ENCODE data around the gene TFB1M. TPM values are rescaled to one million over a fixed set of nuclear protein-coding genes. Genes with fewer than 3 reads are reported as not detected.

The TFB1M gene
- total and polyA plus RNA-seq, 7 experiments from 2014 or later = 15.8 to 45.4 (median 27.1) TPM

- peaks cover 0 to 7% (median 0%) of the 10 kb centered on the region in 3 experiments for H3K9me3 ChIP-seq (ENCODE audit: control insufficient read depth in 2 of 3, low read length in 3 of 3)
- Mint-ChIP-seq H3K4me1 (no peaks in the 10 kb centered on the region), H3K27me3 (peaks cover 0 to 10% (median 0%) of the 10 kb centered on the region in 5 donors), H3K36me3 (peaks cover 11 to 25% (median 18%) of the 10 kb centered on the region in 5 donors), H3K4me3 (no peak overlapping the region), H3K9me3 (peaks cover 5 to 57% (median 28%) of the 10 kb centered on the region in 11 donors), H3K27ac (no peak overlapping the region)
- H3K27me3 ChIP-seq (ENCODE audit: control insufficient read depth in 2 of 2, insufficient read depth in 2 of 2, low read length in 2 of 2) = no peaks in the 10 kb centered on the region
- no peaks in the 10 kb centered on the region for H3K36me3 ChIP-seq (ENCODE audit: control insufficient read depth in 2 of 3, insufficient read depth in 3 of 3, low read length in 3 of 3)
- H3K4me3 ChIP-seq (ENCODE audit: low read length) = no peak overlapping the region
- H3K27ac ChIP-seq (ENCODE audit: low read depth, low read length) = no peak overlapping the region
- no peak for DNase-seq
- POLR2A ChIA-PET = no interaction called here
- no peak for ATAC-seq
- no peaks in the 10 kb centered on the region for H3K4me1 ChIP-seq (ENCODE audit: control insufficient read depth in 2 of 2, insufficient read depth in 2 of 2, low read length in 2 of 2)
- CTCF ChIA-PET = no interaction called here
- intact Hi-C loops (cut with micrococcal nuclease) = no loop called here
Measured at GRCh38 chr6:155351273-155352129, 37.2 kb upstream of the TFB1M start.

DNA sequence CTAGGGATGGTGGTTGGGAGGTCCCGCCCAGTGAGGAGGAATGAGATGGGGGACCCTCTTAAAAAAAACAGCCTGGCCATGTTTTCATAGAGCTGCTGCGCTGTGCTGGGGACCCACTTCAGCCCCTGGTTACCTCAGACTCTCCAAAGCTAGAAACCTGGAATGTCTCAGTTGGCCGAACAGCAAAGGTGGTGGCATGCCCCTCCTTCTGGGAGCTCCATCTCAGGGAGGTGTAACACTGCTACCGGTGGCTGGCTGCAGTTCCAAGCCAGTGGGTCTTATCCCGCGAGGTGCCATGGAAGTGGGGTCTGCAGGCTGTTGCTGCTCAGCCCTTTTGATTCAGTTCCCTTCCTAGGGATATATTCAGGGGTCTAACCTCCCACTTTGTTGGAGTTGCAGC lies 35.7 kb upstream of the TFB1M start:
- intact Hi-C loops (cut with micrococcal nuclease) = no loop called here
- Mint-ChIP-seq H3K4me3 (no peak overlapping the region), H3K36me3 (peaks cover 12 to 25% (median 20%) of the 10 kb centered on the region in 5 donors), H3K27me3 (peaks cover 0 to 10% (median 0%) of the 10 kb centered on the region in 5 donors), H3K9me3 (peaks cover 8 to 63% (median 27%) of the 10 kb centered on the region in 11 donors), H3K4me1 (no peaks in the 10 kb centered on the region), H3K27ac (no peak overlapping the region)
- Histone ChIP-seq H3K4me1 (ENCODE audit: control insufficient read depth in 2 of 2, insufficient read depth in 2 of 2, low read length in 2 of 2) (no peaks in the 10 kb centered on the region), H3K4me3 (ENCODE audit: low read length) (no peak overlapping the region), H3K27me3 (ENCODE audit: control insufficient read depth in 2 of 2, insufficient read depth in 2 of 2, low read length in 2 of 2) (no peaks in the 10 kb centered on the region), H3K27ac (ENCODE audit: low read depth, low read length) (no peak overlapping the region), H3K9me3 (ENCODE audit: control insufficient read depth in 2 of 3, low read length in 3 of 3) (peaks cover 0 to 7% (median 0%) of the 10 kb centered on the region in 3 experiments), H3K36me3 (ENCODE audit: control insufficient read depth in 2 of 3, insufficient read depth in 3 of 3, low read length in 3 of 3) (no peaks in the 10 kb centered on the region)
- POLR2A ChIA-PET = no interaction called here
- DNase-seq (no peak), ATAC-seq (no peak)
- CTCF ChIA-PET = interaction anchor here (0.7 kb wide), 1 partner anchor 10 kb away, joined by 4 read pairs; no protein-coding TSS in a partner anchor

- no peak overlapping the region for H3K27ac Mint-ChIP-seq
- ChIA-PET POLR2A (no interaction called here), CTCF (interaction anchor here (0.7 to 0.8 kb wide), 2 partner anchors 10 to 1917 kb away, joined by 3 to 4 read pairs; no protein-coding TSS in a partner anchor)
- intact Hi-C loops (cut with micrococcal nuclease) = no loop called here
- ATAC-seq (no peak), DNase-seq (no peak)
- no peaks in the 10 kb centered on the region for H3K27me3 ChIP-seq (ENCODE audit: control insufficient read depth in 2 of 2, insufficient read depth in 2 of 2, low read length in 2 of 2)
- H3K4me3 Mint-ChIP-seq = no peak overlapping the region
- H3K36me3 ChIP-seq (ENCODE audit: control insufficient read depth in 2 of 3, insufficient read depth in 3 of 3, low read length in 3 of 3) = no peaks in the 10 kb centered on the region
- no peaks in the 10 kb centered on the region for H3K4me1 Mint-ChIP-seq
- peaks cover 0 to 7% (median 0%) of the 10 kb centered on the region in 3 experiments for H3K9me3 ChIP-seq (ENCODE audit: control insufficient read depth in 2 of 3, low read length in 3 of 3)
- H3K4me1 ChIP-seq (ENCODE audit: control insufficient read depth in 2 of 2, insufficient read depth in 2 of 2, low read length in 2 of 2) = no peaks in the 10 kb centered on the region
- no peak overlapping the region for H3K4me3 ChIP-seq (ENCODE audit: low read length)
- peaks cover 10 to 55% (median 22%) of the 10 kb centered on the region in 11 donors for H3K9me3 Mint-ChIP-seq
- peaks cover 0 to 10% (median 0%) of the 10 kb centered on the region in 5 donors for H3K27me3 Mint-ChIP-seq
- peaks cover 7 to 21% (median 18%) of the 10 kb centered on the region in 5 donors for H3K36me3 Mint-ChIP-seq
- no peak overlapping the region for H3K27ac ChIP-seq (ENCODE audit: low read depth, low read length)
Measured at GRCh38 chr6:155349129-155349528, 34.8 kb upstream of the TFB1M start.

DNA sequence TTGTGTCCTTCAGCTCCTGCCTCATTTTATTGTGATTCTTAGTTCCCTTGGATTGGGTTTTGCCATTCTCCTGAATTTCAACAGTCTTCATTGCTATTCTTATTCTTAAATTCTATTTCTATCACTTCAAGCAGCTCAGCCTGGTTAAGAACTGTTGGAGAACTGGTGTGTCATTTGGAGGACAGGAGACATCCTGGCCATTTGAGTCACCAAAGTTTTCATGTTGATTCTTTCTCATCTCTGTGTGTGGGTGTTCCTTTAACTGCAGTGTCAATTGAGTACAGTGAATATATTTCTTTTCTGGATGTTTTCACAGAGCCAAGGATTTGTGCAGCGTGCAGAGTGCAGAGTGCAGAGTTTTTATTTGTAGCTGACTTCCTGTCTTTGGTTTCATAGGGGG lies 33.5 kb upstream of the TFB1M start:
- no peaks in the 10 kb centered on the region for H3K4me1 Mint-ChIP-seq
- H3K27me3 Mint-ChIP-seq = peaks cover 0 to 10% (median 0%) of the 10 kb centered on the region in 5 donors
- no peak for DNase-seq
- no peak overlapping the region for H3K27ac Mint-ChIP-seq
- Histone ChIP-seq H3K36me3 (ENCODE audit: control insufficient read depth in 2 of 3, insufficient read depth in 3 of 3, low read length in 3 of 3) (no peaks in the 10 kb centered on the region), H3K4me3 (ENCODE audit: low read length) (no peak overlapping the region), H3K9me3 (ENCODE audit: control insufficient read depth in 2 of 3, low read length in 3 of 3) (peaks cover 0 to under 1% (median 0%) of the 10 kb centered on the region in 3 experiments), H3K4me1 (ENCODE audit: control insufficient read depth in 2 of 2, insufficient read depth in 2 of 2, low read length in 2 of 2) (no peaks in the 10 kb centered on the region), H3K27me3 (ENCODE audit: control insufficient read depth in 2 of 2, insufficient read depth in 2 of 2, low read length in 2 of 2) (no peaks in the 10 kb centered on the region), H3K27ac (ENCODE audit: low read depth, low read length) (no peak overlapping the region)
- ChIA-PET POLR2A (no interaction called here), CTCF (no interaction called here)
- no peak for ATAC-seq
- intact Hi-C loops (cut with micrococcal nuclease) = no loop called here
- peaks cover 5 to 20% (median 17%) of the 10 kb centered on the region in 5 donors for H3K36me3 Mint-ChIP-seq
- no peak overlapping the region for H3K4me3 Mint-ChIP-seq
- peaks cover 7 to 42% (median 18%) of the 10 kb centered on the region in 11 donors for H3K9me3 Mint-ChIP-seq

DNA sequence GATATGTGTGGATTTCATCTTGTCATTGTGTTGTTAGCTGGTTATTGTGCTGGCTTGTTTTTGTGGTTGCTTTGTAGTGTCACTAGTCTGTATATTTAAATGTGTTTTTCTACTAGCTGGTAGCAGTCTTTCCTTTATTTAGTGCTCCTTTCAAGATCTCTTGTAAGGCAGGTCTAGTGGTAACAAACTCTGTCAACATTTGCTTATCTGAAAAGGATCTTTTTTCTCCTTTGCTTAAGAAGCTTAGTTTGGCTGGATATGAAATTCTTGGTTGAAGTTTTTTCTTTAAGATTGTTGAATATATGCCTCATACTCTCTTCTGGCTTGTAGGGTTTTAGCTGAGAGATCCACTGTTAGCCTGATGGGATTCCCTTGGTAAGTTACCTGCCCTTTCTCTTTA lies 32.7 kb upstream of the TFB1M start:
- H3K9me3 Mint-ChIP-seq = peaks cover 7 to 38% (median 18%) of the 10 kb centered on the region in 11 donors
- Histone ChIP-seq H3K27ac (ENCODE audit: low read depth, low read length) (no peak overlapping the region), H3K4me3 (ENCODE audit: low read length) (no peak overlapping the region), H3K27me3 (ENCODE audit: control insufficient read depth in 2 of 2, insufficient read depth in 2 of 2, low read length in 2 of 2) (no peaks in the 10 kb centered on the region), H3K4me1 (ENCODE audit: control insufficient read depth in 2 of 2, insufficient read depth in 2 of 2, low read length in 2 of 2) (no peaks in the 10 kb centered on the region), H3K9me3 (ENCODE audit: control insufficient read depth in 2 of 3, low read length in 3 of 3) (no peaks in the 10 kb centered on the region), H3K36me3 (ENCODE audit: control insufficient read depth in 2 of 3, insufficient read depth in 3 of 3, low read length in 3 of 3) (no peaks in the 10 kb centered on the region)
- CTCF ChIA-PET = no interaction called here
- POLR2A ChIA-PET = no interaction called here
- H3K4me3 Mint-ChIP-seq = no peak overlapping the region
- ATAC-seq = no peak
- no peak overlapping the region for H3K27ac Mint-ChIP-seq
- H3K27me3 Mint-ChIP-seq = peaks cover 0 to 10% (median 0%) of the 10 kb centered on the region in 5 donors
- no peak for DNase-seq
- intact Hi-C loops (cut with micrococcal nuclease) = no loop called here
- H3K36me3 Mint-ChIP-seq = peaks cover 5 to 20% (median 17%) of the 10 kb centered on the region in 5 donors
- H3K4me1 Mint-ChIP-seq = no peaks in the 10 kb centered on the region

DNA sequence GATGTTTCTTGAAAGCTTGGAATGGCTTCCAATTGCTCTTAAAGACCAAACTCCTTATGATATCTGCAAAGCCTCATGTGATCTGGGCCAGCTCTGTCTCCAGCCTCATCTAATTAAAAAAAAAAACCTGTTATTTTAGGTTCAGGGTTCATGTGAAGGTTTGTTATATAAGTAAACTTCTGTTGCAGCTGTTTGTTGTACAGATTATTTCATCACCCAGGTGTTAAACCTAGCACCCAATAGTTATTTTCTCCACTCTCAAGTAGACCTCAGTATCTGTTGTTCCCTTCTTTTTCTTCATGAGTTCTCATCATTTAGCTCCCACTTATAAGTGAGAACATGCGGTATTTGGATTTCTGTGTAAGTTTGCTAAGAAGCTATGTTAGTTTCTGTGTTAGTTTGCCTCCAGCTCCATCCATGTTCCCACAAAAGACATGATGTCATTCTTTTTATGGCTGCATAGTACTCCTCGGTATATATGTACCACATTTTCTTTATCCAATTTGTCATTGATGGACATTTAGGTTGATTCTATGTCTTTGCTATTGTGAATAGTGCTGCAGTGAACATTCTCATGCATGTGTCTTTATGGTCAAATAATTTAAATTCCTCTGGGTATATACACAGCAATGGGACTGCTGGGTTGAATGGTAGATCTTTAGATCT lies 30.2 kb upstream of the TFB1M start:
- CTCF ChIA-PET = no interaction called here
- DNase-seq = no peak
- intact Hi-C loops (cut with micrococcal nuclease) = no loop called here

More for the DNA sequence above, 30.2 kb upstream of the TFB1M start:
- Mint-ChIP-seq H3K4me3 (no peak overlapping the region), H3K36me3 (peaks cover 5 to 30% (median 20%) of the 10 kb centered on the region in 5 donors), H3K27ac (no peak overlapping the region), H3K4me1 (peaks cover under 1 to 11% (median 4%) of the 10 kb centered on the region in 7 donors), H3K9me3 (peaks cover 7 to 57% (median 23%) of the 10 kb centered on the region in 11 donors), H3K27me3 (peaks cover 0 to under 1% (median 0%) of the 10 kb centered on the region in 5 donors)
- H3K4me1 ChIP-seq (ENCODE audit: control insufficient read depth in 2 of 2, insufficient read depth in 2 of 2, low read length in 2 of 2) = no peaks in the 10 kb centered on the region
- no peak overlapping the region for H3K4me3 ChIP-seq (ENCODE audit: low read length)
- H3K9me3 ChIP-seq (ENCODE audit: control insufficient read depth in 2 of 3, low read length in 3 of 3) = no peaks in the 10 kb centered on the region
- no peak overlapping the region for H3K27ac ChIP-seq (ENCODE audit: low read depth, low read length)
- POLR2A ChIA-PET = no interaction called here
- no peaks in the 10 kb centered on the region for H3K36me3 ChIP-seq (ENCODE audit: control insufficient read depth in 2 of 3, insufficient read depth in 3 of 3, low read length in 3 of 3)
- no peak for ATAC-seq
- H3K27me3 ChIP-seq (ENCODE audit: control insufficient read depth in 2 of 2, insufficient read depth in 2 of 2, low read length in 2 of 2) = no peaks in the 10 kb centered on the region
